CD4-positive, alpha-beta T cell (primary cell): ENCODE measurements around the gene RHOBTB3. TPM values are rescaled to one million over a fixed set of nuclear protein-coding genes. Genes with fewer than 3 reads are reported as not detected.

ENCODE experiments used
- ATAC-seq: fragments of 200-7000 bp; cut with Tn5 transposase; one replicate; pipeline ENCODE4 v1.10.0; 2022; ENCODE audit warnings: mild to moderate bottlenecking; ENCODE audit not compliant: poor library complexity
- CTCF ChIA-PET: fragments of 350-600 bp; sonication (Branson Sonifier 250); formaldehyde crosslinking; loops from one replicate; lab custom pipeline; 2021; ENCODE audit warnings: antibody characterized with exemption, inconsistent platforms; lab: Charles Lee
- POLR2A ChIA-PET: fragments of 350-600 bp; sonication (Branson Sonifier 250); formaldehyde crosslinking; loops from one replicate; lab custom pipeline; 2021; ENCODE audit warnings: antibody characterized with exemption, inconsistent platforms; lab: Charles Lee
- DNase-seq, 14 experiments: peaks; one replicate each; pipeline ENCODE4 v3.0.0-alpha.2; 2013 to 2020; ENCODE audit warnings: mixed read lengths in 2 of 14
- H3K27ac ChIP-seq, 2 donors: one replicate each; pipeline versions ENCODE4 v1.5.1 to v1.7.0; 2013; ENCODE audit warnings: low read length in 2 of 2, low read depth in 1 of 2, mild to moderate bottlenecking in 1 of 2
- H3K27me3 ChIP-seq, 2 experiments: 1 replicate in 1 of 2; 2 replicates in 1 of 2; pipeline versions ENCODE4 v1.6.1 to v1.7.0; 2013; ENCODE audit warnings: low read length in 2 of 2, control low read depth in 1 of 2, mild to moderate bottlenecking in 1 of 2, moderate library complexity in 1 of 2; ENCODE audit not compliant: insufficient read depth in 2 of 2, control insufficient read depth in 1 of 2
- H3K36me3 ChIP-seq: one replicate; pipeline ENCODE4 v1.6.1; 2013; ENCODE audit warnings: low read length, control low read depth; ENCODE audit not compliant: insufficient read depth
- H3K4me1 ChIP-seq: one replicate; pipeline ENCODE4 v1.6.1; 2013; ENCODE audit warnings: low read length, control low read depth; ENCODE audit not compliant: insufficient read depth
- H3K4me3 ChIP-seq: one replicate; pipeline ENCODE4 v1.5.1; 2013; ENCODE audit warnings: mild to moderate bottlenecking, low read length, moderate library complexity
- H3K9me3 ChIP-seq, 2 experiments: 1 replicate in 1 of 2; 2 replicates in 1 of 2; pipeline versions ENCODE4 v1.6.1 to v1.7.0; 2013; ENCODE audit warnings: low read length in 2 of 2, mild to moderate bottlenecking in 2 of 2, control low read depth in 1 of 2, moderate library complexity in 1 of 2; ENCODE audit not compliant: control insufficient read depth in 1 of 2, insufficient read depth in 1 of 2
- H3K27ac Mint-ChIP-seq: one replicate; pipeline ENCODE4 v1.8.0; 2020; ENCODE audit warnings: mixed read lengths
- H3K27me3 Mint-ChIP-seq: one replicate; pipeline ENCODE4 v1.8.0; 2021; ENCODE audit warnings: mixed read lengths
- H3K36me3 Mint-ChIP-seq: one replicate; pipeline ENCODE4 v1.8.0; 2021; ENCODE audit warnings: low read depth, mixed read lengths
- H3K4me1 Mint-ChIP-seq: one replicate; pipeline ENCODE4 v1.8.0; 2021; ENCODE audit warnings: low read depth, mixed read lengths
- H3K4me3 Mint-ChIP-seq: one replicate; pipeline ENCODE4 v1.8.0; 2020; ENCODE audit warnings: mild to moderate bottlenecking, mixed read lengths
- H3K9me3 Mint-ChIP-seq: one replicate; pipeline ENCODE4 v1.8.0; 2020; ENCODE audit warnings: mixed read lengths
- intact Hi-C, 2 experiments: fragments of 100-400 bp; cut with DNase I in 1 of 2; cut with micrococcal nuclease in 1 of 2; formaldehyde crosslinking; loops; one replicate each; pipeline versions ENCODE4 v1.15.1 to v1.9.0; 2023 to 2025; cut with DNase I, micrococcal nuclease
- total RNA-seq, 174 experiments: library from RNA in 2 of 174; stranded (reverse) in 2 of 174; gene quantifications; one replicate each; pipeline ENCODE4 v1.2.3 and lab custom pipeline; 2021 to 2026
- TF ChIP-seq, protein P1 (sequence below): fragments of 200-600 bp; IDR thresholded peaks from one replicate; pipeline ENCODE4 v1.8.0; 2022; ENCODE audit warnings: antibody characterized with exemption, mild to moderate bottlenecking

The RHOBTB3 gene
- total RNA-seq, 2 experiments from 2014 or later: 3.8 to 4.3 TPM

DNA sequence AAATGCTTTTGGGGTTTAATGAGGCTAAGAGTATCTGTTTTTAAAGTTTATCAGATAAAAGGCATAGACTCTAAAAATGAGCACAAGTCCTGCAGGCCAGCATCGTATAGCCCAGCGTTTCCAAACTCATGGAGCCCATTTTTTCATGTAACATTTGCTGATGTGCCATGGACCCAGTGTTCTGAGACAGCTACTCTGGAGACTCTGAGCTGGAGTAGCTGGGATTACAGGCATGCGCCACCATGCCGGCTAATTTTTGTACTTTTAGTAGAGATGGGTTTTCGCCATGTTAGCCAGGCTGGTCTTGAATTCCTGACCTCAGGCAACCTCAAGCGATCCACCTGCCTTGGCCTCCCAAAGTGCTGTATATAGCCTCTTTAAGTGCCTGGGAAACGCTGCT is 75.6 kb downstream of the RHOBTB3 start:
- TF ChIP-seq, protein P1, sequence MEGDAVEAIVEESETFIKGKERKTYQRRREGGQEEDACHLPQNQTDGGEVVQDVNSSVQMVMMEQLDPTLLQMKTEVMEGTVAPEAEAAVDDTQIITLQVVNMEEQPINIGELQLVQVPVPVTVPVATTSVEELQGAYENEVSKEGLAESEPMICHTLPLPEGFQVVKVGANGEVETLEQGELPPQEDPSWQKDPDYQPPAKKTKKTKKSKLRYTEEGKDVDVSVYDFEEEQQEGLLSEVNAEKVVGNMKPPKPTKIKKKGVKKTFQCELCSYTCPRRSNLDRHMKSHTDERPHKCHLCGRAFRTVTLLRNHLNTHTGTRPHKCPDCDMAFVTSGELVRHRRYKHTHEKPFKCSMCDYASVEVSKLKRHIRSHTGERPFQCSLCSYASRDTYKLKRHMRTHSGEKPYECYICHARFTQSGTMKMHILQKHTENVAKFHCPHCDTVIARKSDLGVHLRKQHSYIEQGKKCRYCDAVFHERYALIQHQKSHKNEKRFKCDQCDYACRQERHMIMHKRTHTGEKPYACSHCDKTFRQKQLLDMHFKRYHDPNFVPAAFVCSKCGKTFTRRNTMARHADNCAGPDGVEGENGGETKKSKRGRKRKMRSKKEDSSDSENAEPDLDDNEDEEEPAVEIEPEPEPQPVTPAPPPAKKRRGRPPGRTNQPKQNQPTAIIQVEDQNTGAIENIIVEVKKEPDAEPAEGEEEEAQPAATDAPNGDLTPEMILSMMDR: no peak
- POLR2A ChIA-PET: interaction anchor here (1.3 to 6.2 kb wide), 2 partner anchors 14 to 37 kb away, joined by 4 to 157 read pairs; partner anchors contain the start of gene GLRX
- Mint-ChIP-seq H3K27me3 (no peaks in the 10 kb centered on the region), H3K4me3 (no peak overlapping the region), H3K27ac (no peak overlapping the region), H3K4me1 (peaks cover 44% of the 10 kb centered on the region), H3K36me3 (peaks cover 2% of the 10 kb centered on the region), H3K9me3 (no peaks in the 10 kb centered on the region)
- CTCF ChIA-PET: interaction anchor here (1.4 to 5.2 kb wide), 2 partner anchors 12 to 25 kb away, joined by 3 to 28 read pairs; no protein-coding TSS in a partner anchor
- H3K27me3 ChIP-seq: no peaks in the 10 kb centered on the region
- DNase-seq: no peak
- no peaks in the 10 kb centered on the region for H3K9me3 ChIP-seq
- H3K4me3 ChIP-seq: no peak overlapping the region
- H3K27ac ChIP-seq: no peak overlapping the region
- H3K4me1 ChIP-seq: peaks cover 44% of the 10 kb centered on the region
- intact Hi-C loops: loop anchor here (5.0 to 10.0 kb wide), 2 partner anchors 36 to 252 kb away; partner anchors contain the start of genes ARSK (in 1 of the 2) and SKIC3 (in 1 of the 2)
- no peak for ATAC-seq
- no peaks in the 10 kb centered on the region for H3K36me3 ChIP-seq

DNA sequence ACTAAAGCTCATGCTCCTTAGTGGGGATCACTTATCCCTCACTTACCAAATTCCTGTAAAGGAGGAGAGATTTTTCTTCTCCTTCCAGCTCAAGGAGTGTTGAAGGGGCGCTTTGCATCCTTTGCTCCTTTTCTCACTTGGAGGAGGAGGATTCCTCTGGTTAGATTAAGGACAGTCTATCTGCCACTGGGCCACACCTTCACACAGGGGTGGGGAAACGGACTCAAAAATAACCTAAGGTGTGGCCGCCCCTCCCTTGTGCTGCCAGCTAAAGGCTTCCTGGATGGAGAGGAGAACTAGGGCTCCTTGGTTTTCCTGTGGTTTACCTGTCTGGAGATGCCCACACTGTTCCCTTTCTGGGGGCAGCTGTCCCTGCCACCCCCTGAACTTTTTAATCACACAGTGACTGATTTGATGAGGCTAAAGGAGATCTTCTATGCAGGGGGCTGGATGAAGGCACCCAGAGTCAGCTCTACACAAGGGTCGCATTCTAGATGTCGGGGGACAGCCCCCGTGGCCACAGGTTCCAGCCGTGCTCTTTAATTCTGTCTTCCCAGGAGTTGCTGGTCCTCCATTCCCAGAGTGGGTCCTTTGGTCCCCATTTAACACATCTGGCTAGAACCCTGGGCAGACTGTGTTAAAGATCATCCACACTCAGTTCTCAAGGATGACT is 77.0 kb downstream of the RHOBTB3 start:
- DNase-seq (no peak), ATAC-seq (no peak)
- Histone ChIP-seq H3K36me3 (peaks cover 7% of the 10 kb centered on the region), H3K9me3 (no peaks in the 10 kb centered on the region), H3K4me3 (peak overlapping the region; percentile 9), H3K27ac (peak overlapping the region; percentile 63 to 79), H3K4me1 (peaks cover 58% of the 10 kb centered on the region), H3K27me3 (no peaks in the 10 kb centered on the region)
- H3K9me3 Mint-ChIP-seq: no peaks in the 10 kb centered on the region
- peaks cover 16% of the 10 kb centered on the region for H3K36me3 Mint-ChIP-seq
- H3K4me1 Mint-ChIP-seq: peaks cover 59% of the 10 kb centered on the region
- peak overlapping the region; percentile 76 for H3K27ac Mint-ChIP-seq
- ChIA-PET POLR2A (interaction anchor here (0.6 to 6.2 kb wide), 9 partner anchors 13 to 185 kb away, joined by 3 to 157 read pairs (median 4); partner anchors contain the start of genes GLRX and RHOBTB3), CTCF (interaction anchor here (1.1 to 5.2 kb wide), 8 partner anchors 10 to 144 kb away, joined by 3 to 28 read pairs (median 3); no protein-coding TSS in a partner anchor)
- TF ChIP-seq, protein P1: no peak
- intact Hi-C loops: loop anchor here (2.0 to 10.0 kb wide), 3 partner anchors 15 to 253 kb away; partner anchors contain the start of genes ARSK (in 1 of the 2), GLRX (in 1 of the 2) and SKIC3 (in 1 of the 2)
- no peaks in the 10 kb centered on the region for H3K27me3 Mint-ChIP-seq
- peak overlapping the region; percentile 26 for H3K4me3 Mint-ChIP-seq

DNA sequence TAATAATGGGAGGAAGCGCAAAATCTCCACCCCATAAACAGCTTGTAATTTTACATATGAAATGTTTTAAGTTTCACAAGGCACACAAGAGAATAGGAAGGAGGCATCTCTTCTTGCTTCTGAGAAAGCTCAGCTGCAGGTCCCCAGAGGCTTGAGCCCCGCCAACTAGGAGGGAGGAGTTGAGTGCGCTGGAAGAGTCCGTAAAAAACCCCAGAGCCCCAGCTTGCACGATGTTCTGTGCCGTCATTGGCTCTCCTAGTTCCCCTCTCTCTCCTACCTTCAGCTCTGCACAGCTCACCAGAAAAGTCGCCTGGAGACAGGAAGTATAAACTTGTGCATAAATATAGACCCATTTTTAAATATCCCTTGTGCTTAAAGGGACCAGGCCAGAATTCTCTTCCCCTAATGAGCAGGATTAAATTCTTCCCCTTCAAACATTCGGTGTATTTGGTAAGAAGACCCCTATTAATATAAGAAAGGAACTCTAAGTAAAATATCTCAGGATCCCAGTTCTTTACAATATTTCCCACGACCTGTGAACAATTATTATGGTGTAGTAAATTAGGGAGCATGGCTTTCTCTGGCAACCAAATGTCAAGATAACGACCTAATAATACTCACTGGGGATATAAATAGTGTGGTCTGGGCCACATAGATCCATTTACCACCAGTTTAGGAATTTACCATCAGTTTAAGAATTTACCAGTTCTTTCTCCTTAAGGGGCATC is 77.7 kb downstream of the RHOBTB3 start:
- peak overlapping the region; percentile 26 for H3K4me3 Mint-ChIP-seq
- Histone ChIP-seq H3K9me3 (no peaks in the 10 kb centered on the region), H3K27ac (peak overlapping the region; percentile 63 to 79), H3K27me3 (no peaks in the 10 kb centered on the region), H3K4me3 (peak overlapping the region; percentile 9), H3K36me3 (peaks cover 14% of the 10 kb centered on the region), H3K4me1 (peaks cover 59% of the 10 kb centered on the region)
- ChIA-PET CTCF (interaction anchor here (1.1 to 5.2 kb wide), 6 partner anchors 12 to 61 kb away, joined by 3 to 28 read pairs (median 4); no protein-coding TSS in a partner anchor), POLR2A (interaction anchor here (0.6 to 6.2 kb wide), 8 partner anchors 12 to 186 kb away, joined by 3 to 157 read pairs (median 6); partner anchors contain the start of genes GLRX and RHOBTB3)
- peak overlapping the region; percentile 76 for H3K27ac Mint-ChIP-seq
- ATAC-seq (peak; percentile 100), DNase-seq (peak; percentile 59 to 94 (median 76))
- H3K9me3 Mint-ChIP-seq: no peaks in the 10 kb centered on the region
- peaks cover 65% of the 10 kb centered on the region for H3K4me1 Mint-ChIP-seq
- H3K27me3 Mint-ChIP-seq: no peaks in the 10 kb centered on the region
- H3K36me3 Mint-ChIP-seq: peaks cover 21% of the 10 kb centered on the region
- intact Hi-C loops: loop anchor here (1.0 to 10.0 kb wide), 4 partner anchors 13 to 254 kb away; partner anchors contain the start of genes GLRX (in 2 of the 2), ARSK (in 1 of the 2) and SKIC3 (in 1 of the 2)
- TF ChIP-seq, protein P1: no peak
